GM23338 (cell line): Measurements from ENCODE around the gene MATCAP1. TPM values are rescaled to one million over a fixed set of nuclear protein-coding genes. Genes with fewer than 3 reads are reported as not detected.

Experiments used
- ATAC-seq: fragments of 200-7000 bp; cut with Tn5 transposase; 3 replicates; pipeline ENCODE4 v1.9.1; 2020
- DNase-seq: peaks from one replicate; pipeline ENCODE4 v3.0.0-alpha.2; 2015; ENCODE audit warnings: low spot score
- H2AFZ ChIP-seq: fragments of 200-600 bp; sonication (generic); 2 replicates; pipeline ENCODE4 v1.8.0; 2016; ENCODE audit warnings: antibody characterized with exemption, mild to moderate bottlenecking, moderate library complexity
- H3F3A ChIP-seq: fragments of 200-600 bp; sonication (generic); replicated peaks from 2 replicates; pipeline ENCODE4 v1.8.0; 2017; ENCODE audit warnings: antibody characterized with exemption, mixed run types, low read depth
- H3K27ac ChIP-seq: fragments of 200-600 bp; sonication (generic); 2 replicates; pipeline ENCODE4 v1.6.1; 2016; ENCODE audit warnings: low read depth
- H3K27me3 ChIP-seq: fragments of 200-600 bp; sonication (generic); 2 replicates; pipeline ENCODE4 v1.8.0; 2016; ENCODE audit warnings: mild to moderate bottlenecking, mixed run types, moderate library complexity; ENCODE audit not compliant: insufficient read depth
- H3K36me3 ChIP-seq: fragments of 200-600 bp; sonication (generic); 2 replicates; pipeline ENCODE4 v1.8.0; 2016; ENCODE audit warnings: mild to moderate bottlenecking; ENCODE audit not compliant: insufficient read depth
- H3K4me1 ChIP-seq: fragments of 200-600 bp; sonication (generic); 2 replicates; pipeline ENCODE4 v1.8.0; 2016; ENCODE audit warnings: mild to moderate bottlenecking, moderate library complexity; ENCODE audit not compliant: insufficient read depth
- H3K4me2 ChIP-seq: fragments of 200-600 bp; sonication (generic); 2 replicates; pipeline ENCODE4 v1.7.1; 2017; ENCODE audit warnings: mixed run types
- H3K4me3 ChIP-seq: fragments of 200-600 bp; sonication (generic); 2 replicates; pipeline ENCODE4 v1.6.1; 2016; ENCODE audit warnings: mixed run types
- H3K79me2 ChIP-seq: fragments of 200-600 bp; sonication (generic); replicated peaks from 2 replicates; pipeline ENCODE4 v1.8.0; 2017; ENCODE audit warnings: mild to moderate bottlenecking; ENCODE audit not compliant: insufficient read depth
- H3K9me2 ChIP-seq: fragments of 200-600 bp; sonication (generic); 2 replicates; pipeline ENCODE4 v1.8.0; 2017; ENCODE audit not compliant: insufficient read depth
- H4K20me1 ChIP-seq: fragments of 200-600 bp; sonication (generic); replicated peaks from 2 replicates; pipeline ENCODE4 v1.8.0; 2017; ENCODE audit warnings: mild to moderate bottlenecking; ENCODE audit not compliant: insufficient read depth
- H3K27ac Mint-ChIP-seq: 2 replicates; pipeline ENCODE4 v1.8.0; 2020; ENCODE audit warnings: inconsistent platforms, mild to moderate bottlenecking, moderate library complexity, mixed read lengths
- H3K27me3 Mint-ChIP-seq: 3 replicates; pipeline ENCODE4 v1.8.0; 2022; ENCODE audit warnings: low read depth, mild to moderate bottlenecking, moderate library complexity, mixed read lengths, inconsistent platforms; ENCODE audit not compliant: insufficient read depth, poor library complexity
- H3K36me3 Mint-ChIP-seq: 3 replicates; pipeline ENCODE4 v1.8.0; 2021; ENCODE audit warnings: low read depth, mild to moderate bottlenecking, inconsistent platforms, moderate library complexity, mixed read lengths
- H3K4me1 Mint-ChIP-seq: 3 replicates; pipeline ENCODE4 v1.8.0; 2020; ENCODE audit warnings: mild to moderate bottlenecking, inconsistent platforms, mixed read lengths
- H3K4me3 Mint-ChIP-seq: 3 replicates; pipeline ENCODE4 v1.8.0; 2021; ENCODE audit warnings: moderate library complexity, mild to moderate bottlenecking, inconsistent platforms, mixed read lengths
- H3K9me3 Mint-ChIP-seq: 3 replicates; pipeline ENCODE4 v1.8.0; 2020; ENCODE audit warnings: moderate library complexity, mild to moderate bottlenecking, inconsistent platforms, mixed read lengths
- CREB1 ChIP-seq: fragments of 250-450 bp; sonication (Bioruptor Pico); IDR thresholded peaks from 2 replicates; pipeline ENCODE4 v1.5.0; 2020; ENCODE audit warnings: low read depth, mild to moderate bottlenecking, moderate library complexity
- CTCF ChIP-seq, 2 experiments: fragments of 200-600 bp in 1 of 2; sonication (generic) in 1 of 2; conservative IDR thresholded peaks; 2 replicates each; pipeline versions ENCODE4 v1.5.1 to v1.6.1; 2016 to 2017; ENCODE audit warnings: antibody characterized with exemption in 2 of 2, low read depth in 2 of 2, mild to moderate bottlenecking in 2 of 2, moderate library complexity in 1 of 2
- EZH2 ChIP-seq: fragments of 200-600 bp; sonication (generic); IDR thresholded peaks from one replicate; pipeline ENCODE4 v1.8.0; 2017; ENCODE audit warnings: antibody characterized with exemption, mild to moderate bottlenecking, low read depth; ENCODE audit not compliant: unreplicated experiment
- JUNB ChIP-seq: IDR thresholded peaks from one replicate; pipeline ENCODE4 v1.6.1; 2016; ENCODE audit warnings: antibody characterized with exemption; ENCODE audit not compliant: unreplicated experiment
- POLR2AphosphoS5 ChIP-seq: IDR thresholded peaks from 2 replicates; pipeline ENCODE4 v1.6.1; 2016; ENCODE audit warnings: antibody characterized with exemption, low read depth
- ZNF114 ChIP-seq: fragments of 250-450 bp; sonication (Bioruptor Pico); IDR thresholded peaks from 2 replicates; pipeline ENCODE4 v1.5.0; 2020; ENCODE audit warnings: mild to moderate bottlenecking, moderate library complexity
- polyA plus RNA-seq: library from polyadenylated mRNA; unstranded; fragments of >200 nt; fragmentation: Nextera tagmentation; extraction: Ambion mirVana; gene quantifications from 2 replicates; pipeline ENCODE4 v1.2.1, GENCODE V29; 2016
- total RNA-seq: library from RNA; depleted of rRNA; stranded (reverse); fragments of >200 nt; shearing (Covaris generic); gene quantifications from 2 replicates; pipeline ENCODE4 v1.2.3, GENCODE V29; 2014
- TF ChIP-seq, protein P1 (sequence below): IDR thresholded peaks from 2 replicates; pipeline ENCODE4 v1.6.1; 2016; ENCODE audit warnings: antibody characterized with exemption

Gene MATCAP1
- total and polyA plus RNA-seq, 2 experiments from 2014 or later, result 9.5 to 22.7 TPM

DNA sequence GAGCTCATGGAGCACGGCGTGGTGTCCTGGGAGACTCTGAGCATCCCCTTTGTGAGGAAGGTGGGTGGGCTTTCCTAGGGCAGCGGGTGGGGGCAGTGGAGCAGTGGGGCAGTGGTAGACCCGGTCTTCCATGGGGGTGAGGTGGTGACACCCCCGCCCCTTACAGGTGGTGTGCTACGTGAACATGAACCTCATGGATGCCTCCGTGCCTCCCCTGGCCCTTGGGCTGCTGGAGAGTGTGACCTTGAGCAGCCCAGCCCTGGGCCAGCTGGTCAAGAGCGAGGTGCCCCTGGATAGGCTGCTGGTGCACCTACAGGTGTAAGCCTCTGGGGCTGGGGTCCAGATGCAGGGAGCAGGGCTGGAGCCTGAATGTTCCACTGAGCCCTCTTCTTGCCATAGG is 16.7 kb upstream of the MATCAP1 start:
- Histone ChIP-seq H3K79me2 (no peaks in the 10 kb centered on the region), H3K4me2 (peak overlapping the region; percentile 92), H3F3A (peaks cover 18% of the 10 kb centered on the region; the same call in 1 of the 2 replicates), H3K27ac (no peak overlapping the region), H3K27me3 (no peaks in the 10 kb centered on the region), H3K4me1 (peaks cover 9% of the 10 kb centered on the region), H2AFZ (no peak overlapping the region), H3K36me3 (peaks cover 14% of the 10 kb centered on the region; the same call in 1 of the 2 replicates), H3K9me2 (no peaks in the 10 kb centered on the region), H3K4me3 (peak overlapping the region; percentile 79), H4K20me1 (peaks cover 4% of the 10 kb centered on the region; the same call in 1 of the 2 replicates)
- DNase-seq (no peak), ATAC-seq (no peak)
- H3K27me3 Mint-ChIP-seq, result peaks cover 15% of the 10 kb centered on the region
- H3K4me1 Mint-ChIP-seq, result peaks cover 6% of the 10 kb centered on the region
- H3K4me3 Mint-ChIP-seq, result peak overlapping the region; percentile 86; the same call in 2 of the 3 replicates
- peaks cover 31% of the 10 kb centered on the region for H3K36me3 Mint-ChIP-seq
- no peak for TF ChIP-seq CREB1 (CRISPR knock-in tag)
- TF ChIP-seq, protein P1, sequence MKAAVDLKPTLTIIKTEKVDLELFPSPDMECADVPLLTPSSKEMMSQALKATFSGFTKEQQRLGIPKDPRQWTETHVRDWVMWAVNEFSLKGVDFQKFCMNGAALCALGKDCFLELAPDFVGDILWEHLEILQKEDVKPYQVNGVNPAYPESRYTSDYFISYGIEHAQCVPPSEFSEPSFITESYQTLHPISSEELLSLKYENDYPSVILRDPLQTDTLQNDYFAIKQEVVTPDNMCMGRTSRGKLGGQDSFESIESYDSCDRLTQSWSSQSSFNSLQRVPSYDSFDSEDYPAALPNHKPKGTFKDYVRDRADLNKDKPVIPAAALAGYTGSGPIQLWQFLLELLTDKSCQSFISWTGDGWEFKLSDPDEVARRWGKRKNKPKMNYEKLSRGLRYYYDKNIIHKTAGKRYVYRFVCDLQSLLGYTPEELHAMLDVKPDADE, result no peak
- no peak for TF ChIP-seq JUNB
- no peak for TF ChIP-seq EZH2
- TF ChIP-seq POLR2AphosphoS5, result no peak
- TF ChIP-seq CTCF (conservative IDR thresholded peaks at IDR 0.05; ENCODE audit: low read depth in 2 of 2), result no peak
- H3K27ac Mint-ChIP-seq, result no peak overlapping the region
- H3K9me3 Mint-ChIP-seq, result no peaks in the 10 kb centered on the region

DNA sequence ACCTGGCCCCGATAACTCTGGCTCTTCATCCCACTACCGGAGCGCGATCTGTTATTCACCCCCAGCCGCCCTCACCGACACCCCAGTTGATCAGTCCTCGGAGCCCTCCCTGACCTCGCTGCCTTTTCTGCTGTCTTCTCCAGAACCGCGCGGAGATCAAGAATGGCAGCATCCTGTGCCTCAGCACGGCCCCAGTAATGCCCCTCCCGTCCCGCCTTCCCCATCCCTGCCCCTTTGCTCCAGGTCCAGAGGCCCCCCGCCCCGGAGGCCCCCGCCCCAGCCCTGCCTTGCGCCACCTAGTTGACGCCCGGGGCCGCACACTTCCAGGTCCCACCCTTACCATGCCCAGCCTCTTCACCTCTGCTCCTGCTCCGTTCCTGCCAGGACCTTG is 16.0 kb upstream of the MATCAP1 start:
- Histone ChIP-seq H3F3A (peaks cover 18% of the 10 kb centered on the region; the same call in 1 of the 2 replicates), H3K79me2 (no peaks in the 10 kb centered on the region), H2AFZ (peak overlapping the region; percentile 96), H4K20me1 (peaks cover 9% of the 10 kb centered on the region; the same call in 1 of the 2 replicates), H3K9me2 (no peaks in the 10 kb centered on the region), H3K36me3 (peaks cover 20% of the 10 kb centered on the region; the same call in 1 of the 2 replicates), H3K27me3 (no peaks in the 10 kb centered on the region), H3K4me1 (peaks cover 9% of the 10 kb centered on the region), H3K4me2 (peak overlapping the region; percentile 92), H3K27ac (no peak overlapping the region), H3K4me3 (peak overlapping the region; percentile 79)
- Mint-ChIP-seq H3K4me1 (peaks cover 6% of the 10 kb centered on the region), H3K36me3 (peaks cover 38% of the 10 kb centered on the region), H3K4me3 (peak overlapping the region; percentile 86), H3K9me3 (no peaks in the 10 kb centered on the region), H3K27me3 (peaks cover 15% of the 10 kb centered on the region), H3K27ac (peak overlapping the region; percentile 83)
- peak; percentile 82 for DNase-seq
- ATAC-seq, result peak; percentile 71
- TF ChIP-seq POLR2AphosphoS5 (no peak), ZNF114 (CRISPR knock-in tag) (no peak), CTCF (conservative IDR thresholded peaks at IDR 0.05; ENCODE audit: low read depth in 2 of 2) (peak; percentile 16 to 70)
